ENCODE measurements around the gene OR2W1. TPM values are rescaled to one million over a fixed set of nuclear protein-coding genes. Genes with fewer than 3 reads are reported as not detected.

Gene OR2W1
- total and polyA plus RNA-seq, 7 donors = not detected

GRCh38 chr6:29035951-29036350 lies 9.0 kb downstream of the OR2W1 start:
- WGBS, 3 donors = 90 to 94% (median 91%) methylated on average over 24 of the region's 24 CpGs
- no peak for DNase-seq
- H3K4me3 ChIP-seq = no peak overlapping the region
- ATAC-seq = no peak
- no peaks in the 10 kb centered on the region for H3K4me1 ChIP-seq
- H3K36me3 ChIP-seq (ENCODE audit: insufficient read depth in 1 of 2, low read depth in 1 of 2) = no peaks in the 10 kb centered on the region
- no peak overlapping the region for H3K27ac ChIP-seq
- TF ChIP-seq, protein P1, sequence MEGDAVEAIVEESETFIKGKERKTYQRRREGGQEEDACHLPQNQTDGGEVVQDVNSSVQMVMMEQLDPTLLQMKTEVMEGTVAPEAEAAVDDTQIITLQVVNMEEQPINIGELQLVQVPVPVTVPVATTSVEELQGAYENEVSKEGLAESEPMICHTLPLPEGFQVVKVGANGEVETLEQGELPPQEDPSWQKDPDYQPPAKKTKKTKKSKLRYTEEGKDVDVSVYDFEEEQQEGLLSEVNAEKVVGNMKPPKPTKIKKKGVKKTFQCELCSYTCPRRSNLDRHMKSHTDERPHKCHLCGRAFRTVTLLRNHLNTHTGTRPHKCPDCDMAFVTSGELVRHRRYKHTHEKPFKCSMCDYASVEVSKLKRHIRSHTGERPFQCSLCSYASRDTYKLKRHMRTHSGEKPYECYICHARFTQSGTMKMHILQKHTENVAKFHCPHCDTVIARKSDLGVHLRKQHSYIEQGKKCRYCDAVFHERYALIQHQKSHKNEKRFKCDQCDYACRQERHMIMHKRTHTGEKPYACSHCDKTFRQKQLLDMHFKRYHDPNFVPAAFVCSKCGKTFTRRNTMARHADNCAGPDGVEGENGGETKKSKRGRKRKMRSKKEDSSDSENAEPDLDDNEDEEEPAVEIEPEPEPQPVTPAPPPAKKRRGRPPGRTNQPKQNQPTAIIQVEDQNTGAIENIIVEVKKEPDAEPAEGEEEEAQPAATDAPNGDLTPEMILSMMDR (IDR thresholded peaks at IDR 0.05) = no peak
- intact Hi-C loops (cut with DNase I) = no loop called here
- no peaks in the 10 kb centered on the region for H3K9me3 ChIP-seq
- no peaks in the 10 kb centered on the region for H3K27me3 ChIP-seq (ENCODE audit: insufficient read depth in 3 of 3, low read length in 2 of 3)

- TF ChIP-seq, protein P1 (IDR thresholded peaks at IDR 0.05) = no peak
- no peak for DNase-seq
- no peak overlapping the region for H3K27ac ChIP-seq
- no peaks in the 10 kb centered on the region for H3K36me3 ChIP-seq (ENCODE audit: insufficient read depth in 1 of 2, low read depth in 1 of 2)
- WGBS, 3 donors = 84 to 89% (median 88%) methylated on average over 13 of the region's 13 CpGs
- H3K9me3 ChIP-seq = no peaks in the 10 kb centered on the region
- ATAC-seq = no peak
- intact Hi-C loops (cut with DNase I) = no loop called here
- H3K4me3 ChIP-seq = no peak overlapping the region
- H3K4me1 ChIP-seq = no peaks in the 10 kb centered on the region
- peaks cover 0 to 8% (median 0%) of the 10 kb centered on the region in 3 donors for H3K27me3 ChIP-seq (ENCODE audit: insufficient read depth in 3 of 3, low read length in 2 of 3)
Observed at GRCh38 chr6:29028821-29029220, 16.2 kb downstream of the OR2W1 start.

DNA sequence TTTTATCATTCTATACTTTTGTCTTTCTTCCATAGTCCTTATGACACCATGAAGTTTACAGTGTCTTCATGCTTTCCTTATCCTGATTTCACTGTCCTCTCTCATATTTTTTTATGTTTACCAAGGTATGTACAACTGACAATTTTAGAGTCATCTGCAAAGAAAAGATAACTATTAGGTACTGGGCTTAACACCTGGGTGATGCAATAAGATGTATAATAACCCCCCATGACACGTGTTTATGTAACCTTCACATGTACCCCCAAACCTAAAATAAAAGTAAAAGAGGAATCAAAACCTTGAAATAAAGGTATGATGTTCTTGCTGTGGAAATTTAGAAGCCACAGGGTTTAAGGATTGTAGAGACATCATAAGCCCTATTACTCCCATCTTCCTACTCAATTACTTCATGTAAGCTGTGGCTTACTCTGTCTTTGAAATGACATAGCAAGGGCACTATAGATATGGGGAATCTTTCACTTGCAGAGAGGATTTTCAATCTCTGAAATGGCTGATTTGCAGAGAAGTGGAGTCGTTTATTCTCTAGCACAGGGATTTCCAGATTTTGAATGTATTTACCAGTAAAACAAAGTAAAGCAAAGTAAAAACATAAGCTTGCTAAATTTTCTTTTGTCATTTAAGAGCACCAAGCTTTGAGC lies 18.9 kb downstream of the OR2W1 start:
- no peak overlapping the region for H3K4me3 ChIP-seq
- no peaks in the 10 kb centered on the region for H3K36me3 ChIP-seq (ENCODE audit: insufficient read depth in 1 of 2, low read depth in 1 of 2)
- H3K9me3 ChIP-seq = no peaks in the 10 kb centered on the region
- 40 to 45% (median 41%) methylated on average over 2 of the region's 2 CpGs for WGBS, 3 donors
- H3K27ac ChIP-seq = no peak overlapping the region
- peaks cover 0 to 8% (median 0%) of the 10 kb centered on the region in 3 donors for H3K27me3 ChIP-seq (ENCODE audit: insufficient read depth in 3 of 3, low read length in 2 of 3)
- H3K4me1 ChIP-seq = no peaks in the 10 kb centered on the region
- DNase-seq (no peak), ATAC-seq (no peak)
- TF ChIP-seq, protein P1 (IDR thresholded peaks at IDR 0.05) = no peak
- intact Hi-C loops (cut with DNase I) = no loop called here

GRCh38 chr6:29021434-29021833 lies 23.5 kb downstream of the OR2W1 start:
- H3K9me3 ChIP-seq = no peaks in the 10 kb centered on the region
- no peaks in the 10 kb centered on the region for H3K4me1 ChIP-seq
- WGBS, 3 donors = 63 to 76% (median 75%) methylated on average over 2 of the region's 2 CpGs
- H3K27me3 ChIP-seq (ENCODE audit: insufficient read depth in 3 of 3, low read length in 2 of 3) = peaks cover 3 to 5% (median 4%) of the 10 kb centered on the region in 3 donors
- no peaks in the 10 kb centered on the region for H3K36me3 ChIP-seq (ENCODE audit: insufficient read depth in 1 of 2, low read depth in 1 of 2)
- ATAC-seq (no peak), DNase-seq (no peak)
- no peak overlapping the region for H3K4me3 ChIP-seq
- intact Hi-C loops (cut with DNase I) = loop anchor here in 1 of 2 donors (5.0 kb wide), 1 partner anchor 566 kb away; the partner anchor contains the start of gene OR2H2
- no peak overlapping the region for H3K27ac ChIP-seq
- TF ChIP-seq, protein P1 (IDR thresholded peaks at IDR 0.05) = no peak

Data from psoas muscle (tissue), 8 donors.